Measurements from ENCODE around the gene TBCK.

Gene TBCK

GRCh38 chr4:106210021-106210420 is 106.0 kb downstream of the TBCK start:
- no peak for TF ChIP-seq CTCF (conservative IDR thresholded peaks at IDR 0.05)
- no peak overlapping the region for H3K27ac ChIP-seq

GRCh38 chr4:106208481-106209460 is 107.2 kb downstream of the TBCK start:
- H3K27ac ChIP-seq = no peak overlapping the region
- TF ChIP-seq CTCF (conservative IDR thresholded peaks at IDR 0.05) = no peak

DNA sequence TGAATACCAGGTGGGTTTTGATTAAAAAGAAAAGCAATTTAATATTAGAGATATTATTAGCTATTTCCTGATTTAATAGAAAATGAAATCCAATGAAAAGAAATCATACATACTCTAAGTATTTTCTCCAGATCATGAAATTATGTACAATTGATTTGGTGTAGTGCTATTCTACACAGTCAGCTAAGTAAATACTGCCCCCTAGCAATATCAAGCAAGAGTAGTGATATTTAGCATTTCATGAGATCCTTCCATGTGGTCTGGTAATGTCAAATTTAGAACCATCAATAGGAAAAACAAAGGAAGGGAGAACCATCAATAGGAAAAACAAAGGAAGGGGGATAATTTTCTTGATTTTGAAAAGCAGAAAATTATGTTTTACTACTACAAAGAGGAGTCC is 114.6 kb downstream of the TBCK start:
- TF ChIP-seq CTCF (conservative IDR thresholded peaks at IDR 0.05) = peak; percentile 77
- no peak overlapping the region for H3K27ac ChIP-seq

DNA sequence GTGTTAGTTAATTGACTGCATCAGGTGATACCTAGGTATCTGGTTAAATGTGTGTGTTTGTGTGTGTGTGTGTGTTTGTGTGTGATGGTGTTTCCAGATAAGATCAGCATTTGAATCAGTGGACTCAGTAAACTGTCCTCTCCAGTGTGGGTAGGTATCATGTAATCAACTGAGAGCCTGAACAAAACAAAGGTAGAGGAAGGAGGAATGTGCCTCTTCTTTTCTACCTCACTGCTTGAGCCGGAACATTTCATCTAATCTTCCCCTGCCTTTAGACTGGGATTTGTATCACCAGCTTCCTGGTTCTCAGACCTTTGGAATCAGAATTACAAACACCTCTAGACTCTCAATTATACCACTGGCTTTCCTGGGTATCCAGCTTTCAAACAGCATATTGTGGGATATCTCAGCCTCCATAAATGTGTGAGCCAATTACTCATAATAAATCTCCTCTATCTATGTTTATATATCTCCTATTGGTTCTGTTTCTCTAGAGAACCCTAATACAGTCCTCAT is 120.5 kb downstream of the TBCK start:
- TF ChIP-seq CTCF (conservative IDR thresholded peaks at IDR 0.05) = no peak

GRCh38 chr4:106194801-106195200 is 121.2 kb downstream of the TBCK start:
- TF ChIP-seq CTCF (conservative IDR thresholded peaks at IDR 0.05) = no peak
- no peak overlapping the region for H3K27ac ChIP-seq

More for the DNA sequence above, 120.5 kb downstream of the TBCK start:
- H3K27ac ChIP-seq = no peak overlapping the region

DNA sequence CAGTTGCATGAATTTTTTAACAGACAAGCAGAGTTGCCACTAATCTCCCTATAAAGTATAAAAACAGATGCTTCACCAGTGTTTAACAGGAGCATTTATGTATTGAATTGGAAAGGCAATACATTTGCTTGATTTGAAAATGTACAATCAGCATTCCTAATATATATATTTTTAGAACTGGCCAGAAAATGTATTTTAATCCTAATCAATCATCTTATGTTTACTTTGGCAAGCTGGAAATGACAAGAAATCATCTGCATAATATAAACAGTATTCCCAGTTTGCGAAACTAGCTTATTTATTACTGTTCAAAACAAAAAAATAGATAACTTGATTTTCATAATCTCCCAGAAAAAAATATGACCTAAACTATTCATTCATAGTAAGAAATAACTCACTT is 123.9 kb downstream of the TBCK start:
- TF ChIP-seq CTCF (conservative IDR thresholded peaks at IDR 0.05) = no peak
- no peak overlapping the region for H3K27ac ChIP-seq

- TF ChIP-seq CTCF (conservative IDR thresholded peaks at IDR 0.05) = no peak
- no peak overlapping the region for H3K27ac ChIP-seq
These were observed 129.8 kb downstream of the TBCK start for GRCh38 chr4:106186201-106186600.
